Pons (tissue), 1 donor: ENCODE measurements around the gene NOLC1.

Source experiments
- DNase-seq: peaks from one replicate; pipeline ENCODE4 v3.0.0-alpha.2; 2016; ENCODE audit warnings: low spot score

Gene NOLC1

GRCh38 chr10:102154466-102155116 is 2.4 kb downstream of the NOLC1 start:
- no peak for DNase-seq

GRCh38 chr10:102157224-102157623 is 5.0 kb downstream of the NOLC1 start:
- no peak for DNase-seq

GRCh38 chr10:102159051-102159597 is 6.9 kb downstream of the NOLC1 start:
- no peak for DNase-seq

GRCh38 chr10:102159831-102160230 is 7.6 kb downstream of the NOLC1 start:
- DNase-seq: no peak

GRCh38 chr10:102163342-102163989 is 11.3 kb downstream of the NOLC1 start:
- no peak for DNase-seq

GRCh38 chr10:102167861-102168260 is 15.7 kb downstream of the NOLC1 start:
- no peak for DNase-seq

GRCh38 chr10:102170602-102171001 is 18.4 kb downstream of the NOLC1 start:
- DNase-seq: no peak

GRCh38 chr10:102172288-102172687 is 20.1 kb downstream of the NOLC1 start:
- no peak for DNase-seq

GRCh38 chr10:102175415-102175814 is 23.2 kb downstream of the NOLC1 start:
- no peak for DNase-seq

- DNase-seq: no peak
These were observed 32.4 kb downstream of the NOLC1 start for GRCh38 chr10:102184606-102185005.

- no peak for DNase-seq
These were observed 33.1 kb downstream of the NOLC1 start for GRCh38 chr10:102185272-102185671.

GRCh38 chr10:102185811-102186527 is 33.8 kb downstream of the NOLC1 start:
- no peak for DNase-seq

- DNase-seq: no peak
These were observed 36.2 kb downstream of the NOLC1 start for GRCh38 chr10:102188298-102188940.

GRCh38 chr10:102188941-102189898 is 37.0 kb downstream of the NOLC1 start:
- peak; percentile 21 for DNase-seq

GRCh38 chr10:102191956-102192355 is 39.8 kb downstream of the NOLC1 start:
- no peak for DNase-seq

GRCh38 chr10:102195296-102195870 is 43.2 kb downstream of the NOLC1 start:
- no peak for DNase-seq

- no peak for DNase-seq
These were observed 44.7 kb downstream of the NOLC1 start for GRCh38 chr10:102196893-102197292.

GRCh38 chr10:102198027-102198426 is 45.8 kb downstream of the NOLC1 start:
- DNase-seq: no peak

- DNase-seq: no peak
These were observed 48.8 kb downstream of the NOLC1 start for GRCh38 chr10:102200751-102201640.

- DNase-seq: no peak
These were observed 50.2 kb downstream of the NOLC1 start for GRCh38 chr10:102202386-102202785.
